Measurements from ENCODE around the gene PET100.

- TF ChIP-seq, protein P1, sequence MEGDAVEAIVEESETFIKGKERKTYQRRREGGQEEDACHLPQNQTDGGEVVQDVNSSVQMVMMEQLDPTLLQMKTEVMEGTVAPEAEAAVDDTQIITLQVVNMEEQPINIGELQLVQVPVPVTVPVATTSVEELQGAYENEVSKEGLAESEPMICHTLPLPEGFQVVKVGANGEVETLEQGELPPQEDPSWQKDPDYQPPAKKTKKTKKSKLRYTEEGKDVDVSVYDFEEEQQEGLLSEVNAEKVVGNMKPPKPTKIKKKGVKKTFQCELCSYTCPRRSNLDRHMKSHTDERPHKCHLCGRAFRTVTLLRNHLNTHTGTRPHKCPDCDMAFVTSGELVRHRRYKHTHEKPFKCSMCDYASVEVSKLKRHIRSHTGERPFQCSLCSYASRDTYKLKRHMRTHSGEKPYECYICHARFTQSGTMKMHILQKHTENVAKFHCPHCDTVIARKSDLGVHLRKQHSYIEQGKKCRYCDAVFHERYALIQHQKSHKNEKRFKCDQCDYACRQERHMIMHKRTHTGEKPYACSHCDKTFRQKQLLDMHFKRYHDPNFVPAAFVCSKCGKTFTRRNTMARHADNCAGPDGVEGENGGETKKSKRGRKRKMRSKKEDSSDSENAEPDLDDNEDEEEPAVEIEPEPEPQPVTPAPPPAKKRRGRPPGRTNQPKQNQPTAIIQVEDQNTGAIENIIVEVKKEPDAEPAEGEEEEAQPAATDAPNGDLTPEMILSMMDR (IDR thresholded peaks at IDR 0.05), result no peak
- TF ChIP-seq POLR2A (IDR thresholded peaks at IDR 0.05), result no peak
Observed at GRCh38 chr19:7628589-7629311, 843 bp upstream of the PET100 start.

All from breast epithelium (tissue), 3 donors.